Smooth muscle cell (in vitro differentiated cells): ENCODE results near the gene CCDC12. TPM values are rescaled to one million over a fixed set of nuclear protein-coding genes. Genes with fewer than 3 reads are reported as not detected.
"Not testable (repeated sequence)": the region's sequence is repeated elsewhere in the genome, so short reads cannot be mapped to it uniquely, and the experiment has no call there.

ENCODE experiments used
- DNase-seq: peaks from one replicate; lab custom pipeline; 2025; ENCODE audit not compliant: unreplicated experiment; lab: John Stamatoyannopoulos, UW
- H2AFZ ChIP-seq: fragments of 200-600 bp; sonication (generic); 2 replicates; pipeline ENCODE4 v1.6.0; 2016; ENCODE audit warnings: antibody characterized with exemption, low read depth, mild to moderate bottlenecking
- H3F3A ChIP-seq: fragments of 200-600 bp; sonication (generic); 2 replicates; pipeline ENCODE4 v1.6.0; 2017; ENCODE audit warnings: antibody characterized with exemption, low read depth
- H3K27ac ChIP-seq: fragments of 200-600 bp; sonication (generic); 2 replicates; pipeline ENCODE4 v1.5.1; 2016; ENCODE audit warnings: low read depth, mild to moderate bottlenecking
- H3K27me3 ChIP-seq: fragments of 200-600 bp; sonication (generic); 2 replicates; pipeline ENCODE4 v1.6.1; 2016; ENCODE audit warnings: low read depth, mild to moderate bottlenecking
- H3K36me3 ChIP-seq: fragments of 200-600 bp; sonication (generic); 2 replicates; pipeline ENCODE4 v1.5.1; 2016; ENCODE audit warnings: low read depth
- H3K4me1 ChIP-seq: fragments of 200-600 bp; sonication (generic); 2 replicates; pipeline ENCODE4 v1.5.1; 2016; ENCODE audit warnings: low read depth
- H3K4me2 ChIP-seq: fragments of 200-600 bp; sonication (generic); 2 replicates; pipeline ENCODE4 v1.6.0; 2016; ENCODE audit warnings: mild to moderate bottlenecking
- H3K4me3 ChIP-seq: fragments of 200-600 bp; sonication (generic); 2 replicates; pipeline ENCODE4 v1.5.1; 2016; ENCODE audit warnings: mild to moderate bottlenecking
- H3K79me2 ChIP-seq: fragments of 200-600 bp; sonication (generic); 2 replicates; pipeline ENCODE4 v1.6.0; 2016; ENCODE audit warnings: low read depth, mild to moderate bottlenecking
- H3K9ac ChIP-seq: fragments of 200-600 bp; sonication (generic); 2 replicates; pipeline ENCODE4 v1.6.0; 2016; ENCODE audit warnings: low read depth
- H3K9me3 ChIP-seq: fragments of 200-600 bp; sonication (generic); replicated peaks from 2 replicates; pipeline ENCODE4 v1.5.1; 2016; ENCODE audit warnings: low read depth
- H4K20me1 ChIP-seq: fragments of 200-600 bp; sonication (generic); 2 replicates; pipeline ENCODE4 v1.6.0; 2016; ENCODE audit warnings: low read depth
- CTCF ChIP-seq: fragments of 200-600 bp; sonication (generic); IDR thresholded peaks from 2 replicates; pipeline ENCODE4 v1.5.1; 2017; ENCODE audit warnings: borderline replicate concordance, mild to moderate bottlenecking, antibody characterized with exemption; ENCODE audit not compliant: insufficient read depth, poor library complexity, severe bottlenecking
- WGBS: methylation state at CpG from one replicate; pipeline ENCODE4 v1.1.7; 2016; ENCODE audit warnings: low lambda C conversion rate; 5-methylcytosine and 5-hydroxymethylcytosine counted together
- polyA plus RNA-seq: library from polyadenylated mRNA; unstranded; fragments of >200 nt; fragmentation: Nextera tagmentation; extraction: Ambion mirVana; gene quantifications from 2 replicates; pipeline ENCODE4 v1.2.1, GENCODE V29; 2016
- total RNA-seq: library from RNA; depleted of rRNA; stranded (reverse); fragments of >200 nt; gene quantifications from 2 replicates; pipeline ENCODE4 v1.2.3, GENCODE V29; 2014

Gene CCDC12
- total and polyA plus RNA-seq, 2 experiments from 2014 or later = 23.9 to 52.4 TPM

- Histone ChIP-seq H3K4me1 (no peaks in the 10 kb centered on the region), H3K79me2 (no peaks in the 10 kb centered on the region), H4K20me1 (no peaks in the 10 kb centered on the region), H3K36me3 (peaks cover 6% of the 10 kb centered on the region), H3K27me3 (no peaks in the 10 kb centered on the region), H2AFZ (no peak overlapping the region), H3K4me2 (no peak overlapping the region), H3K4me3 (no peak overlapping the region), H3K27ac (no peak overlapping the region), H3K9ac (no peak overlapping the region), H3F3A (no peaks in the 10 kb centered on the region), H3K9me3 (peaks cover 6% of the 10 kb centered on the region)
- DNase-seq = no peak
- WGBS = 97% methylated on average over 3 of the region's 3 CpGs
- TF ChIP-seq CTCF = no peak
These were observed 63.6 kb downstream of the CCDC12 start for GRCh38 chr3:46912986-46913385.

GRCh38 chr3:46910914-46911313, 65.6 kb downstream of the CCDC12 start:
- not testable (repeated sequence) for H2AFZ ChIP-seq, H3K79me2 ChIP-seq, H4K20me1 ChIP-seq, H3K4me3 ChIP-seq, H3K9ac ChIP-seq, H3F3A ChIP-seq, DNase-seq, H3K4me1 ChIP-seq, H3K27ac ChIP-seq, H3K27me3 ChIP-seq, H3K4me2 ChIP-seq, H3K9me3 ChIP-seq, H3K36me3 ChIP-seq
- WGBS = 93% methylated on average over 10 of the region's 10 CpGs

GRCh38 chr3:46910166-46910760, 66.3 kb downstream of the CCDC12 start:
- WGBS = 90% methylated on average over 6 of the region's 6 CpGs
- Histone ChIP-seq H3K36me3 (no peaks in the 10 kb centered on the region), H2AFZ (no peak overlapping the region), H4K20me1 (no peaks in the 10 kb centered on the region), H3K4me2 (no peak overlapping the region), H3K27me3 (no peaks in the 10 kb centered on the region), H3K9me3 (no peaks in the 10 kb centered on the region), H3K9ac (no peak overlapping the region), H3K4me3 (no peak overlapping the region), H3K4me1 (no peaks in the 10 kb centered on the region), H3F3A (no peaks in the 10 kb centered on the region), H3K79me2 (no peaks in the 10 kb centered on the region), H3K27ac (no peak overlapping the region)
- no peak for TF ChIP-seq CTCF
- no peak for DNase-seq

- H3K9ac ChIP-seq = no peak overlapping the region
- WGBS = 26% methylated on average over 18 of the region's 18 CpGs
- H3K79me2 ChIP-seq = no peaks in the 10 kb centered on the region
- no peak overlapping the region for H2AFZ ChIP-seq
- H3K36me3 ChIP-seq = no peaks in the 10 kb centered on the region
- H3K9me3 ChIP-seq = no peaks in the 10 kb centered on the region
- peak; percentile 90 for TF ChIP-seq CTCF
- H3K27me3 ChIP-seq = no peaks in the 10 kb centered on the region
- H3F3A ChIP-seq = no peaks in the 10 kb centered on the region
- H3K27ac ChIP-seq = no peak overlapping the region
- H3K4me2 ChIP-seq = no peak overlapping the region
- H3K4me3 ChIP-seq = no peak overlapping the region
- DNase-seq = peak; percentile 55
- no peaks in the 10 kb centered on the region for H4K20me1 ChIP-seq
- no peaks in the 10 kb centered on the region for H3K4me1 ChIP-seq
These were observed 66.9 kb downstream of the CCDC12 start for GRCh38 chr3:46909535-46910161.
